ENCODE data around the gene FBXW10B.
A peak's percentile ranks its signal among the peaks of the same experiment; 100 is the strongest.
"Not testable (repeated sequence)": the region's sequence is repeated elsewhere in the genome, so short reads cannot be mapped to it uniquely, and the experiment has no call there.

The FBXW10B gene

DNA sequence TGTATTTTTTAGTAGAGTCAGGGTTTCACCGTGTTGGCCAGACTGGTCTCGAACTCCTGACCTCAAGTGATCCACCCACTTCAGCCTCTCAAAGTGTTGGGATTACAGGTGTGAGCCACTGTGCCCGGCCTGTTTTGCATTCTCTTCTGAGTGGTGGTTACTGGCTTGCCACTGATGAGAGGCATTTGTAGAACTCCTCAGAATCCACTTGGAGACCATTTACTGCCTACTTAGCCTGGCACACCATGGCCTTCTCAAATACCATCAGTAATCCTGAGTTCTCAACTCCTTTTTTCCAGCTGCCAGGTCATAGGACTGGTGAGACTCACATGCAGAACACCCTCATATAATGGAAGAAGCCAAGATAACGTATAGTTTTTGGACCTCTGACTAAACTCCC is 22.5 kb upstream of the FBXW10B start:
- DNase-seq (ENCODE audit: low spot score) = not testable (repeated sequence)

- DNase-seq (ENCODE audit: low spot score) = not testable (repeated sequence)
These were observed 11.5 kb upstream of the FBXW10B start for GRCh38 chr17:15630930-15631453.

GRCh38 chr17:15629991-15630390 is 10.5 kb upstream of the FBXW10B start:
- not testable (repeated sequence) for DNase-seq (ENCODE audit: low spot score)

DNA sequence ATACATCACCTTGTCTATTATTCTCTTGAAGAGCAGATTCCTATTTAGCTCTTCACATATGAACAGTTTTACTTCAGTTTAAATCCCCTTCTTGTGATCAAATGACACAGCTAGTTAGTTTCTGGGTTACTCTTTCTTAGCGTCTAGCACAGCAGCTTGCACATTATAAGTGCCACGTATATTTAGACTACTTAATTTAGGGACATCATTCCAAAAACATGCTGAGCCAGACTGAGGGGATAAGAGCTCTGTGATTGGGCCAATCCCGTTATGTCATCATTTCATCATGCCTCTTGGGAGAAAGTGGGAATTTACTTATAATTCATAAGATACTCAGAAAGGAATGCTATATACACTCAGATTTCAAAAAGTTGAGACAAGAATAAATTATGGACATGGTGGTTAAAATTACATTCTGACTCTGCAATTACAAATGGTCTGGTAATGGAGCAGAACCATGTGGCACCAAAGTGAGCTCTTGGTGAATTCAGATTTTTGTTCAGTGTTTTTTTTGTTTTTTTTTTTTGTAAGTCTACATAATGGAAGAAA is 4.2 kb upstream of the FBXW10B start:
- DNase-seq (ENCODE audit: low spot score) = not testable (repeated sequence)

DNA sequence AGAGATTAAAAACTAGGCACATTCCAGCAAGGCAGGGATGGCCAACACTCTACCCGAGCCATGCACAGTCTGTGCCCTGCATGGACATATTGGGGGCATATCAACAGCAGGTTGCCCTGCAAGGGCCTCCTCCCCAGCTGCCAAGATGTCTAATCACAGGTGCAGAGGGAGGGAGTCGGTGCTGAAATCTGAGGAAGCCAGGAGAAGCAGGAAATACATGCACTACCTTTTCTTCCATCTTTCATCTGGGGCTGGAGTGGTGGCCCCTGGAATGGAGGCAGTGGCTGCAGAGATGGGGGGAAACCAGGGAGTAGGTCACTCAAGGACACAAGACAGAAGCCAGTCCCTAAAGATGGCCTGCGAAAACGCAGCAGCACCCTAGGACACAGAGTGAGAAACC is 3.8 kb upstream of the FBXW10B start:
- DNase-seq (ENCODE audit: low spot score) = not testable (repeated sequence)

- not testable (repeated sequence) for DNase-seq (ENCODE audit: low spot score)
These were observed 2.6 kb upstream of the FBXW10B start for GRCh38 chr17:15622124-15622523.

- DNase-seq (ENCODE audit: low spot score) = peak; percentile 37
These were observed 2.7 kb downstream of the FBXW10B start for GRCh38 chr17:15616828-15617227.

- not testable (repeated sequence) for DNase-seq (ENCODE audit: low spot score)
These were observed 3.7 kb downstream of the FBXW10B start for GRCh38 chr17:15615850-15616249.

- not testable (repeated sequence) for DNase-seq (ENCODE audit: low spot score)
These were observed 6.4 kb downstream of the FBXW10B start for GRCh38 chr17:15613111-15613510.

GRCh38 chr17:15592960-15593359 is 26.5 kb downstream of the FBXW10B start:
- not testable (repeated sequence) for DNase-seq (ENCODE audit: low spot score)

- not testable (repeated sequence) for DNase-seq (ENCODE audit: low spot score)
These were observed 27.5 kb downstream of the FBXW10B start for GRCh38 chr17:15591986-15592385.

- not testable (repeated sequence) for DNase-seq (ENCODE audit: low spot score)
These were observed 28.7 kb downstream of the FBXW10B start for GRCh38 chr17:15590844-15591243.

GRCh38 chr17:15589544-15590536 is 29.7 kb downstream of the FBXW10B start:
- DNase-seq (ENCODE audit: low spot score) = not testable (repeated sequence)

GRCh38 chr17:15588017-15588416 is 31.5 kb downstream of the FBXW10B start:
- DNase-seq (ENCODE audit: low spot score) = not testable (repeated sequence)

- DNase-seq (ENCODE audit: low spot score) = not testable (repeated sequence)
These were observed 36.2 kb downstream of the FBXW10B start for GRCh38 chr17:15583313-15583712.

DNA sequence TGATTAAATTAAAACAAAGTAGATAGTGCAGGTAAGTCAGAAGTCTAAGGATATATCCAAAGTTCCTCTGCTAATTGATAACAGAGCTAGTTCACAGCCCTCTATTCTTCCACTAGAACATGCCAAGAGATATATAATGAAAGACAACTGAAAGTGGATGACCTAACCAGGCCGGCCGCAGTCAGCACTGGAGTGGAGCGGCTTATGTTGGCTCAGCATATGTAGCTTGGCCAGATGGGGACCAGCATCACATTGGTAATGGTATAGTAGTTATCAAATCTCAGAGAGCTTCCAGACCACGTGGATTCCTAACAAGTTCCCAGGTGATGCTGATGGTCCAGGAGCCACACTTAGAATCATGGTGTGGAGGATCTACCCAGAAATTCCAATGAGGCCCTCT is 38.0 kb downstream of the FBXW10B start:
- not testable (repeated sequence) for DNase-seq (ENCODE audit: low spot score)

DNA sequence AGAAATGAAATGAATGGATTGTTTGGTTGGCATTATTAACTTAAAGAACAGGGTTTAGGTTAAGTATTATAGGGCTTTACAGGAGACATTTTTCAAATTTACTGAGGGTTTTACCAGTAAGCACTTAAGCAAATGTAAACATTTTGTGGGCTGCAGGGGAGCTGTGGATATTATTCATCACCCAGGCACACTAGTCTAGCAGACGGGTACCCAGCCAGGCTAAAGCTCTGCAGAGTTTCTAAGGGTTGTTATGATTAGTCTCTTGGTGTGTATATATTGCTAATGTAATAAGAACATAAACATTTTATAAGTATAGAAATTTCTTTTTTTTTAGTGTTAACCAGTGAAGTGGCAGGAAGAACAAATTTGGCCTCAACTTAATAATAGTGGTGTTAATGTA is 42.7 kb downstream of the FBXW10B start:
- not testable (repeated sequence) for DNase-seq (ENCODE audit: low spot score)

DNA sequence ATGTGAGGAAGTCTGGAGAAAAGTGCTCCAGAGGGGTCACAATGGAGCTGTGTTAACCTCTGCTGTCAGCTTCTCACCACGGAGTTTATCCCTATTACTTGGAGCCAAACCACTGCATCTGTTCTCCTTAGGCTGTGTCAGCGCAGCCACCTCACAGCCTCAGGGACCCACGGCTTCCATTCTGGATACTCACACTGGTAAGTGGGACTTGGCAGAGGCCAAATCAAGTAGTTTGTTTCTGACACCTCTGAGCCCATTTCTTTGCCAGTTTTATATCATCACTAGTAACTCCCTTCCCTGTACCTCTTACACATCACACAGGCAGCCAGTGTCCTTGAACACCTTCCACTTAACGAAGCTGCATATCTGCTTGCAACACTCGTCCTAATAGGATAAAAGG is 44.8 kb downstream of the FBXW10B start:
- not testable (repeated sequence) for DNase-seq (ENCODE audit: low spot score)

GRCh38 chr17:15573870-15574269 is 45.6 kb downstream of the FBXW10B start:
- DNase-seq (ENCODE audit: low spot score) = not testable (repeated sequence)

All from HuH-7 (cell line).